Measurements from ENCODE around the gene ADAMTS2.

- TF ChIP-seq CTCF (conservative IDR thresholded peaks at IDR 0.05) (no peak), ZFX (IDR thresholded peaks at IDR 0.05) (no peak)
These were observed 206.7 kb downstream of the ADAMTS2 start for GRCh38 chr5:179138568-179138925.
